Measurements from ENCODE around the gene EHD1.

The EHD1 gene

GRCh38 chr11:64909653-64910343, 31.4 kb upstream of the EHD1 start:
- no peak for DNase-seq

- DNase-seq, result no peak
Observed at GRCh38 chr11:64908766-64909165, 30.3 kb upstream of the EHD1 start.

GRCh38 chr11:64906314-64906635, 27.9 kb upstream of the EHD1 start:
- no peak for DNase-seq

GRCh38 chr11:64905516-64906313, 27.3 kb upstream of the EHD1 start:
- no peak for DNase-seq

GRCh38 chr11:64903291-64903833, 24.9 kb upstream of the EHD1 start:
- no peak for DNase-seq

- no peak for DNase-seq
Observed at GRCh38 chr11:64902102-64902900, 23.9 kb upstream of the EHD1 start.

GRCh38 chr11:64900774-64901173, 22.4 kb upstream of the EHD1 start:
- DNase-seq, result no peak

GRCh38 chr11:64900263-64900678, 21.9 kb upstream of the EHD1 start:
- DNase-seq, result peak; percentile 66 to 73

GRCh38 chr11:64898541-64898940, 20.1 kb upstream of the EHD1 start:
- no peak for DNase-seq

- no peak for DNase-seq
Observed at GRCh38 chr11:64898076-64898445, 19.6 kb upstream of the EHD1 start.

GRCh38 chr11:64897381-64898075, 19.1 kb upstream of the EHD1 start:
- DNase-seq, result no peak

GRCh38 chr11:64896448-64897022, 18.1 kb upstream of the EHD1 start:
- no peak for DNase-seq

GRCh38 chr11:64894812-64895452, 16.5 kb upstream of the EHD1 start:
- no peak for DNase-seq

GRCh38 chr11:64894070-64894811, 15.8 kb upstream of the EHD1 start:
- peak; percentile 98 for DNase-seq

- no peak for DNase-seq
Observed at GRCh38 chr11:64893194-64894069, 15.0 kb upstream of the EHD1 start.

GRCh38 chr11:64892838-64893193, 14.4 kb upstream of the EHD1 start:
- no peak for DNase-seq

- no peak for DNase-seq
Observed at GRCh38 chr11:64892411-64892831, 14.0 kb upstream of the EHD1 start.

- no peak for DNase-seq
Observed at GRCh38 chr11:64891880-64892279, 13.5 kb upstream of the EHD1 start.

- no peak for DNase-seq
Observed at GRCh38 chr11:64891215-64891848, 12.9 kb upstream of the EHD1 start.

GRCh38 chr11:64890522-64890939, 12.1 kb upstream of the EHD1 start:
- no peak for DNase-seq
